Stimulated activated CD4-positive, alpha-beta T cell treated with anti-CD3 and anti-CD28 coated beads, Interleukin-12 subunit alpha, Interleukin-12 subunit beta, amount 100 ng/mL, for 4 hours (primary cell): ENCODE measurements around the gene MTRF1.
"Not testable (repeated sequence)": the region's sequence is repeated elsewhere in the genome, so short reads cannot be mapped to it uniquely, and the experiment has no call there.

ENCODE experiments used
- DNase-seq: peaks from one replicate; pipeline ENCODE4 v3.0.0-alpha.2; 2020

MTRF1 gene

DNA sequence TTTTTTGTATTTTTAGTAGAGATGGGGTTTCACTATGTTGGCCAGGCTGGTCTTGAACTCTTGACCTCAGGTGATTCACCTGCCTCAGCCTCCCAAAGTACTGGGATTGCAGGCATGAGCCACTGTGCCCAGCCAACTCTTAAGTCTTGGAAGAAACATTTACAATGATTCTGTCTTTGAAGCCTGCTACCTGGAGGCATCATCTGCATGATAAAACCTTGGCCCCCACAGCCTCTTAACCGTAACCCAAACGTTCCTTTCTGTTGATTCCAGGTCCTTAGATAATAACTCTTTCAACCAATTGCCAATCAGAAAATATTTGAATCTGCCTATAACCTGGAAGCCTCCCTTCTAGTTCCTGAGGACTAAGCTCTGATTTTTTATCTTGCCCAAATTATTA is 15.8 kb upstream of the MTRF1 start:
- DNase-seq = not testable (repeated sequence)

DNA sequence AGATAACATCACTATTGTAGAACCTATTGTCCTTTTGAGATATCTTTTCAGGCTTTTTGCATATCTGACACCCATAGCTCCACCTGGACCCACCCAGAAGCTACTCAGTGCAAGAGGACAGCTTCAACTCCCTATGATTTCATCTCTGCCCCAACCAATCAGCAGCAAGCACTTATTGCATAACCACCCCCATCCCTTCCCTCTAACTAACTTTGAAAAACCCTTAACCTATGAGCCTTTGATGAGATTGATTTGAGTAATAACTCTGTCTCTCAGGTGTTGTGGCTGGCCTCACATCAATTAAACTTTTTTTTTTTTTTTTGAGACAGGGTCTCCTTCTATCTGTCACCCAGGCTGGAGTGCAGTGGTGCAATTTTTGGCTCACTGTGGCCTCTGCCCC is 13.4 kb upstream of the MTRF1 start:
- DNase-seq = no peak

DNA sequence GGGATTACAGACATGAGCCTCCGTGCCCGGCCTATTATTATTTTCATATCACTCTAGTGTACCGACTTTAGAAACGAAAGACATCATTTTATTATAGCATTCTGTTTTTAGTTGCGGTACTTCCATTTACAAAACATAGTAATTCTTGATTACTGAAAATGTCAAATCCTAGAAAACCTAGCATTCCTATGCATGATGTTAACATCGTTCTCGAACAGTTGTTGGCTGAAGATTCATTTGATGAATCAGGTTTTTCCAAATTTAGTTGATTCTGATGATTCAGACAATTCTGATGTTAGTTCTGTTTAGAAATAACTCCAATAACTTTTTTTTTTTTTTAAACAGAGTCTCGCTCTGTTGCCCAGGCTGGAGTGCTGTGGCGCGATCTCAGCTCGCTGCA is 11.5 kb upstream of the MTRF1 start:
- DNase-seq = no peak

DNA sequence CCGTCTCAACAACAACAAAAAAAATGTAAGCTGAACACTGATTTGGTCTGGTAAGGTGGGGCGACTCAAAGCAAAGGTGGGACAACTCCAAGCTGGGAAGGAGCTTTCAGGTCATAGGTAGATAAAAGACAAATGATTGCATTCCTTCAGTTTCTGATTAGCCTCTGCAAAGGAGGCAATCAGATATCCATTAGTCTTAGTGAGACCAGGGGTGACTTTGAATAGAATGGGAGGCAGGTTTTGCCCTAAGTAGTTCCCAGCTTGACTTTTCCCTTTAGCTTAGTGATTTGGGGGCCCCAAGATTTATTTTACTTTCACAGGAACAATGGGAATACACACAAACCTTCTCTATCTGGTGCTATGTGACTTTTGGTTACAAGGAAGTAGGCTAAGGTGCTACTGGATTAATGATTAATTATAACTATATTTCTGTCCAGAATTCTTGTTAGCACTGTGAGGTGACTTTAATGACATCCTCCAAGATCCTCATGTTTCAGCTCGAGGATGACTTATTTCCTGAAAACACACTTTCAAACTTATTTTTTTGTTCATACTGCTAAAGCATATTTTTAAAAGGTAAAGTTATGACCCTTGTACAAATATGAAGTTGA is 10.6 kb upstream of the MTRF1 start:
- DNase-seq = no peak

DNA sequence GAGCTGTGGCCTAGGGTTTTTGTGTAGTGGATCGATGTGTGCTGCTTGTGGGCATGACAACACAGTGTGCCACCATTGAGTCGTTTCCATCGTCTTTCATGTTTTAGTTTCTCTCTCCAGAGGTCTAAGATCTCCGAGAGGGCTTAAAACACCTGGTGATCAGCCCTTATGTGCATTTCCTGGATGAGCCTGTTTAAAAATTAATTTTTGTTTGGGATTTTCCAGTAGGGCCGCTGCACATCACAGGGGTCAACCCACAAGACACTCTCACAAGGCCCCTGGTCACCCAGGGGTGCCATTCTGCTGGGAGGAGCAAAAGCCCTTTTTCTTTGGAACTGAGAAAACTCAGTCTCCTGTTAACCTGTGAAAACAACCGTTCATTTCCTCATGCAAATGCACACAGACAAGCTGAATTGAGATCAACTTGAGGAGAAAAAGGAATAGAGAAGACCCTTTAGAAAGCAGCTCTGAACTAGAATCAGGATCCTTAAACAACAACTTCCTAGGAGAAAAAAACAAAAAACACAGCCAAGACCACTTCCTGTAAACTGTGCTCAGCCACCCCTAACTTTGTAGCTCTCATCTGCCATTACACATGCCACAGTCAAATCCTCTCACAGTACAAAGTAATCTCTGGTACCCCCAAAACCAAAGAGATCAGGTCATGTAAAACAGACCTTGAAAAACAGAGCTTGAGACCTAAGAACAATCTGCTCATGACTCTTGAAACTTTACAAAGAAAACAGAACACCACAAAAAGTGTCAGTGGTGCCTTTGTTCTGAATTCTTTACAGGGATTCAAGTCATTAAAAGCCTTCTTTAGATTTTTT is 8.3 kb upstream of the MTRF1 start:
- no peak for DNase-seq

DNA sequence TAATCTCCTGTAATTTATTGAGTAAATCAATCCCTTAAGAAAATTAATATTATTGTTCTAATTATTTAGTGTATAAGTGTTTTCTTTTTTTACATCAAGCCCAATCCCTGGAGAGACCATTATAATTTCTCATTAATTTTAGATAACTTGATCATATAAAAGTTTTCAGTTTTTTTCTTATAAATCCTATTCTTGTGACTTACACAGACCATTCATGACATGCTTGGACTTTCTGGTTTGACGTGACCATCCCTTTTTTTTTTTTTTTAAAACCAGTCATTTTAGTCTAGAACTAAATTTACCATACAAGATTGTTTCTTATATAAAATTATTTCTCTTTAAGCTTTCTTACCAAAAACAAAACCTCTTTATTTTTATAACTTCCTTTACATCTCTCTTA is 5.4 kb upstream of the MTRF1 start:
- no peak for DNase-seq

DNA sequence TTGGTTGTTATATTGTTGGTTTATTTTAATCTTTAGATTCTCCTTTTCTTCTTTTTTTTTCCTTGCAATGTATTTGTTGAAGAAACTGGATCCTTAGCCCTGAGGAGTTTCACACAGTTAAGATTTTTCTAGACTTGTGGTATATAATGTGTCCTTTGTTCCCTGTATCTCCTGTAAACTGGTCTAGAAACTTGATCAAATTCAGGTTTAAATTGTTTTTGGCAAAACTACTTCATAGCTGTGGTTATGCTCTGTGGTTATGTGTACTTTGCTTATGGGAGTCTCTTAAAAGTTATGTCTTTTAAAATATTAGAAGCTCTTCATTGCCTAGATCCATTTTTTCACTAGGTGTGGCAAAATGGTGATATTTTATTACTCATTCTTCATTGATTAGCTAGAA is 3.7 kb upstream of the MTRF1 start:
- DNase-seq = no peak

DNA sequence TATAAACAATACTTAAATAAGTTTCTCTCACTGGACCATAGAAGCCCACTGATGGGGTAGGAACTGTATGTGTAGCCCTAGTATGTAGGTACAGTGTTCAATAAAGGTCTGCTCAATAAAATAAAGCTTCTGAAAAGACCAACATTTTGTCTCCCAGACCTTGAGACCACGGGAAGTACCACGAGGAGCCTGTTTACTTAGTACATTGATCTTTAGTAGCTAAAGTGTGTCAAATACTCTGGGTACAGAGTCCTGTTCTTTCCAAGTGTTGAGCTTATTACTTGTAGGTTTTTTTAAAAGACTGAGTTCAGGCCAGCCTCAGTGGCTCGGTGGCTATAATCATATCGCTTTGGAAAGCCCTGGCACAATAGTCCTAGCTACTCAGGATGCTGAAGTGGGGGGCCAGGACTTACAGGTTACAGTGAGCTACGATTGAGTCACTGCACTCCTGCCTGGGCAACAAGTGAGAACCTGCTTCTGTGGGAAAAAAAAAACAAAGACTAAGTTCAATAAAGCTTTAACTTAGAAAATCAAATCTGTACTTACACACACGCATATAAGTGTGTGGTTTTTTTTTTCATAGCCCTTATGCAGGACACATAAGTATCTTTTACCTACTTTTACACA is 3.4 kb downstream of the MTRF1 start:
- no peak for DNase-seq

DNA sequence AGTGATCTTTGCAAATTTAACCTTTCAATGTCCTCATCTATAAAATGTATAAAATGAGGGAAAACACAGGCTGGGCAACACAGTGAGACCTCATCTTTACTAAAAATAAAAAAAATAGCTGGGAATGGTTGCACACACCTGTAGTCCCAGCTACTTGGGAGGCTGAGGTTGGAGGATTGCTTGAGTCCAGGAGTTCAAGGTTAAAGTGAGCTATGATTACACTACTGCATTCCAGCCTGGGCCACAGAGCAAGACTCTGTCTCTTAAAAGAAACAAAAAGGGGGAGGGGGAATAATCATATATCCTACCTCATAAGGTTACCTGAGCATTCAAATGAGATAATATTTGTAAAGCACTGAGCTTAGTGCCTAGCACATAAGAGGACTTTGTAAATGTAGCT is 5.8 kb downstream of the MTRF1 start:
- DNase-seq = no peak

DNA sequence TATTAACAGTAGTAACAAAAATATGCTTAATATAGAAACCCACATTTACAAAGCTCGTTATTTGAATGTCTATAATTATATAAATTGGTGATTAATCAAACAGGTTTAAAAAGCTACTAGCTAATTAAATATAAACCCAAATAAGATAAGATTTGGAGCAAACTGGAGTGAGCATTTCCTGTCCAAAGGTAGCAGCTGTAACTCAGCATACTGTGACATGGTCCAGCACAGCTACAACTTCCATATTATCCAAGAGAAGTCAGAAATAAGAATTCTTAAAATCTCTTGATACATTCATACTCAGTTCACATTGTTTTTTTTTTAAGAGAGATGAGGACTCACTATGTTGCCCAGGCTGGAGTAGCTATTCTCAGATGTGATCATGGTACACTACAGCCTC is 8.5 kb downstream of the MTRF1 start:
- DNase-seq = no peak

DNA sequence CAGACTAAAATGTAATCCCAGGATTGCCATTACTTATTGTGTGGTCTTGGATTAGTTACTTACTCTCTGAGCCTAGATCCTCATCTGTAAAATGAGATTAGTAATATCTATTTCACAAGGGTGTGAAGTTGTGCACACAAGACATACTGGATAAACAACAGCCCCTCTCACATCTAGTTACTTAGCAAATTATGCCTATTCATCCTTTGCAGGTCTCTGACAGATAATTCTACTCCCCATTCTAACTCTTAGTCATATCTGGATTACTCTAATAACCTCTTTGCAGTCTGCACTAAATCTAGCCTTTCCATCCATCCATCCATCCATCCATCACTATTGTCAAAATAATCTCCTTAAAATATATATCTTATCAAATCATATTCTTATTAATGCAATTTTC is 12.4 kb downstream of the MTRF1 start:
- DNase-seq = no peak

DNA sequence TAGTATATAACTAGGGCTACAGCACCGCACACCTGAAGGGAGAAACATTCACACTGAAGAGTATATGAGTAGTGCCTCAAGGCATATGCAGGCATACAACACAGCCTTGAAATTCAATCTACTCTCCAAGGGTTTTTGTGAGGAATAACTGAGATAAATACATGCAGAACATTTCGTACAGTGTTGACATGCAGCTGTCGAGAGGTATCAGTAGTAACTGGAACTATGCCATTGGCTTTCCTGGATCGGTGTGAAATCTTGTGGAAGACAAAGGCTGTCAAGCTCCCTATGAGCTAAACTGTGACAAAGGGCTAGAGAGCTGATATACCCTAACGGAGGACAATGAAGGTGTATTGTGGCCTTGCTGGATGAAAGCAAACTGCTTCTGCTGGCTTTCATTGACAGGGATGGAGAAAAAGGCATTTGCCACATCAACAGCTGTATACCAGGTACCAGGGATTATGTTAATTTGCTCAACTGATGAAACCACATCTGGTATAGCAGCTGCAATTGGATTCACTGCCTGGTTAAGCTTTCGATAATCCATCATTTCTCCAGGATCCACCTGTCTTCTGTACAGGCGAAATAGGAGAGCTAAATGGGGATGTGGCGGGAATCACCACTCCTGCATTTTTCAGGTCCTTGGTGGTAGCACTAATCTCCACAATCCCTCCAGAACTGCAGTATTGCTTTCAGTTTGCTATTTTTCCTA is 16.3 kb downstream of the MTRF1 start:
- DNase-seq = no peak

DNA sequence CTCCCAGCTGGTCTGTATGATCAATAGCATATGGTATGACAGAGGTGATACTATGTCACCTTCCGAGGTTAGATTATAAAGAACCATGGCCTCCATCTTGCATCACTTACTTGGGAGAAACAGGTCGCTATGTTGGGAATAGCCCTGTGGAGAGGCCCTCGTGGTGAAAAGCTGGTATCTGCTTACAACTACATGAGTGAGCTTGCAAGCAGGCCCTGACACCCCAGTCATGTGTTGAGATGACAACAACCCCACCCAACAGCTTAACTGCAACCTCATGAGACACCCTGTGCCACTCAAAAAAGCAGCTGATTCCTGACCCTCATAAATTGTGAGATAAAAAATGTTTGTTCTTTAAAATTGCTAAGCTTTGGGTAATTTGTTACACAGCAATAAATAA is 18.8 kb downstream of the MTRF1 start:
- no peak for DNase-seq

DNA sequence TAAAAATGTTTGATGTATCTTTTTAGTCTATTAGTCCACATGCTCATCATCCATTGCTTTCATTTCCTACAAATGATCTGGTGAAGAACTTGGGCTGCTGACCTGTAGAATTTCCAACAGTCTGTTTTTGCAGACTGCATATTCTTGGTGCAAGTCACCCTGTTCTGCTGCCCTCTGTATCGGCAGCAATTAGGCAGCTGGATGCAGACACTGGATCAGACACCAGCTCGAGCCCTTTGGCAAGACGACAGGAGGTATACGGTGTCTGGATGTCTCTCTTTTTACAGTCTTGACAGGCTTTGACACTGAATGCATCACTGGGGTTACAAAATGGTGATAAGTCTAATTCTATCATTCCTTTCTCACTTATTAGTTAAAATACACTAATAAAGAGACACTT is 21.8 kb downstream of the MTRF1 start:
- no peak for DNase-seq

DNA sequence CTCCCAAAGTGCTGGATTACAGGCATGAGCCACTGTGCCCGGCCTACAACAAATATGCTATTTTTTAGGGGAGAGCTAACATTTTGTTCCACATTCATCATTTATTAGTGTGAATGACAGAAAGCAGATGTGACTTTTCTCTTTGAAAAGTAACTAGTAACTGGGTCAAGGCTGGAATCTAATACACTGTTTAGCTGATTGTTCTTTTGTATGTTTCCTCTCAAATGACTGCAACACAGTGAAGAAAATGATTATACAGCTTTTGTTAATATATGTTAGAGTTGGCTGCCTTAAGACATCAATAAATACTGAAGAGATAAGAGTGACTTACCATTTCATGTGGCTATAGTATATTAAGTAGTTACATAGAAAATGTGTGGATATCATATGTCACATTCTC is 27.0 kb downstream of the MTRF1 start:
- DNase-seq = no peak

DNA sequence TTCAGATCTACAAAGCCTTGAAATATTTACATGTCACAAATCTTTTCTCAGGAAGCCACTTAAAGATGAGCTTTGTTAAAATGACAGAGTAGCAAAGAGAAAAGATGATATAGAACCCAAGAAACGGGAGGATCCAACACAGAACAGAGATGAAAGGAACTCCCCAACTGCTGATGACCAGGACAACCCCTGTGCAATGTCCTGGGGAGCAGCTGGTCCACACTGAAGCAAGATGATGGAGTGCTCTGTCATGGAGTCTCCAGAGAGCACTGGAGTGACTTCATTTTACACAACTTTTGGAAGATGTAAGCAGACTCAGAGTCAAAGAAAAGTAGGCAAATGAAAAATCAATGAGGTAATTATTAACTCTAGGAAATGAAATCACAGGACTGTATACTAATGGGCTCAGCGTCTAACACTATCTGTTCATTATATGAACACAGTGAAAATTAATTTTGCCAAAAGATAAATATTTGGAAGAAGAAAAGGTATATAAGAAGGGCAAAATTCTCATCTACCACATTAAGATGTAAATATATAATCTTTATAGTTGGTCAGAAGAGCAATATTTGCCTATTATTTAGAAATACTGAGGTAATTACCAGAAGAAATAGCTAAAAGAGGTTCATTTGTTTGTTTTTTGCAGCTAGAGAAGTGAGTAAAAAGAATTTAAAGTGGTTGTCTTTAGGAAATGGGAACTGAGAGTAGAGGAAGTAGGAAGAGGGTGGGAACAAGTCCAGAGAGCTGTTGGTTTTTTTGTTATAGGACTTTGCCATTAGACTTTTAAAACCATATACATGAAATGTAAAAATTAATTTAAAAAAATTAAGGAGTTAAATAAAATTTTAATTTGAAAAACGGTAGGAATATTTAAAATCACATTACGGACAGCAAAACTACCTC is 30.5 kb downstream of the MTRF1 start:
- no peak for DNase-seq

DNA sequence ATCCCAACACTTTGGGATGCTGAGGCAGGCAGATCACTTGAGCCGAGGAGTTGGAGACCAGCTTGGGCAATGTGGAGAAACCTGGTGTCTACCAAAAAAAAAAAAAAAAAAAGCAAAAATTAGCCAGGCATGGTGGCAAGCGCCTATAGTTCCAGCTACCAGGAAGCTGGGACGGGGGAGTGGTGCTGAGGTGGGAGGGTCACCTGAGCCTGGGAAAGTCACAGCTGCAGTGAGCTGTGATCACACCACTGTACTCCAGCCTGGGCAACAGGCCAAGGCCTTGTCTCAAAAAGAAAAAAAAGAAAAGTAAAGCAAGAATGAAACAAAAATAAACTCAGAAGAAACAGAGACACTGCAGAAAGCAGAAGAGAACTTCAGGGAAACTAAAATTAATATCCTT is 31.6 kb downstream of the MTRF1 start:
- DNase-seq = no peak

DNA sequence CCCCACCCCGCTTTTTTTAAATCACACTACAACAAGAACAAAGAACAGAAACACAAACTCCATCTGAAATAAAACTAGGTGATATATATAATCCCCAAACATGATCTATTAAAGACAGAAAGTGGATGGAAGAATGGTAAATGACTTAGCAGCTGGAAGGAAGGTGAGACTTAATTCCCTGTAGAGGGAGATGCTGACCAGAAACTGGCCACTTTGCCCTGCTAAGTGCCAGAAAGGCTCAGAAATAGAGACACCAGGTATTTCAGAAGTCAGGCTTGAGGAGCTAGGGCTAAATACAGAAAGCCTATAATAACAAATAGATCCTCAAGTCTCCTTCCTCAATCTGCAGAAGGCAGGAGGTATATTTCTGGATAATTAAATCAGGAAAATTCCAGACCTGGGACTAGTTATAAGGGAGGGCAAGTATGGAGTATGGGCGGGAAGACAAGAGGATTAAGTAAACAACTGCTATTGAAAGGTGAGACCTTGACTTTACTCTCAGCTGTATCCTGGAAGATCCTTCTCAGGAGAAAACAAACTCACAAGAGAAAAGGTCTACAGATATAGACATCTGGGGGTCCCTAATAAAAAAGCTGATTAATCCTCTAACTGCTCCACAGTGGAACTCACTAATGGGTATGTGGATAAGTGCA is 32.2 kb downstream of the MTRF1 start:
- no peak for DNase-seq

DNA sequence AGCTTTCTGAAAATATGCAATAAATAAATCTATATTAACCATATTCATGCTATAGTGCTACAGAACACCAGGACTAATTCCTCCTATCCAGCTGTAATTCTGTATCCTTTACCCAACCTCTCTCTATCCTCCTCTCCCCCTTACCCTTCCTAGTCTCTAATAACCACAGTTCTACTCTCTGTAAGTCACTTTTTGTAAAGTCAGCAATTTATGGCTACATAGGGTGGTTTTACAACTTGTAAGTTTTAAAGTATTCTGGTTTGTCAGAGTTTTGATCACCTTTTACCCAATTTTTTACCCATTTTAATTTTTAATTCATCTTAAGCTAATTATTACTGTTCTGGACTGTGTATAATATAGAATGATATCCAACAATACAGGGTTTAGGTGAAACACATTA is 34.0 kb downstream of the MTRF1 start:
- no peak for DNase-seq

DNA sequence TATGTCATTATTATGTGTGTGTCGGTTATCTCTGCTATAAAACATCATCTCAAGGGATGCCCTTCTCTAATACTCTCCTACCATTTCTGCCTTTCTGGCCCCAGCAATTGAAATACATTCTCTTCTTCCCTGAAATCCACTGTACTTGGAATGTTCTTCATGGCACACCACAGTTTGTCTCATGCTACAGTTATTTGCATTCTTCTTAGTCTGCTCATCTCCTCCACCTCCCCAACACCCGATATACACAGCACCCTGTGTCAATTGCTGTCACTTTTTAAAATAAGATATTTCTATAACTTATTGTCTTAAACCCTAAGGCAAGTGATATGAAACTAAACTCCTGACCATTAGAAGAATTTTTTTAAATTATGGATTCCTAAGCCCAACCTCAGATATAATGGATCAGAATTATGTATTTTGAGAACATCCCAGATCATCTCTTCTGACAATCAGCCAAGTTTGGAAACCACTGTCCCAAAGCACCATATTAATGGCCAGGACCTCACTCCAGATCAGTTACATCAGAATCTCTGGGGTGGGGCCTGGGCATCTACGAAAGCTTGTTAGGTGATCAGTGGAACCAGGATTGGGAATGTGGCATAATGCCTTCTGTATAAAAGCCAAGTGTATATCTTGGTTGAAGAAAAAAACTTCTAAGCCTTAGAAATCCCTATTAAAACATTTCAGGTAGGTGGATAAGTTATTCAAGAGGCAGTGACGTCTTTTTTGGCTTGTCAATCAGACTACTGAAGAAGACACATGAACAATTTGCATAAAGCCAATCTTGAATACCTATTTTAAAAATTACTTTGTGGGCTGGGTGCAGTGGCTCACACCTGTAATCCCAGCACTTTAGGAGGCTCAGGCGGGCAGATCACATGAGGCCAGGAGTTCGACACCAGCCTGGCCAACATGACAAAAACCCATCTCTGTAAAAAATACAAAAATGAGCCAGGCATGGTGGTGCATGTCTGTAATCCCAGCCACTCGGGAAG is 39.0 kb downstream of the MTRF1 start:
- no peak for DNase-seq
